Small intestine (tissue), 7 donors: ENCODE data around the gene FOXF2. TPM values are rescaled to one million over a fixed set of nuclear protein-coding genes. Genes with fewer than 3 reads are reported as not detected.
A peak's percentile ranks its signal among the peaks of the same experiment; 100 is the strongest.

Source experiments
- DNase-seq, 2 donors: peaks; one replicate each; pipeline versions ENCODE4 v3.0.0 to v3.0.0-alpha.2; 2013
- FAIRE-seq: peaks from 2 replicates; lab custom pipeline; 2012; peaks lifted over from hg19 to GRCh38; lab: Jason Lieb, UNC
- H3K27ac ChIP-seq, 3 donors: one replicate each; pipeline ENCODE4 v1.5.1; 2013; ENCODE audit warnings: low read length in 2 of 3, mild to moderate bottlenecking in 2 of 3, control low read depth in 1 of 3, inconsistent platforms in 1 of 3, low read depth in 1 of 3, moderate library complexity in 1 of 3
- H3K27me3 ChIP-seq, 3 donors: one replicate each; pipeline ENCODE4 v1.6.1; 2013; ENCODE audit warnings: low read length in 3 of 3, inconsistent platforms in 1 of 3; ENCODE audit not compliant: control insufficient read depth in 3 of 3, insufficient read depth in 3 of 3
- H3K36me3 ChIP-seq, 3 donors: one replicate each; pipeline ENCODE4 v1.6.1; 2013; ENCODE audit warnings: low read length in 3 of 3, inconsistent platforms in 1 of 3, low read depth in 1 of 3, mild to moderate bottlenecking in 1 of 3, moderate library complexity in 1 of 3; ENCODE audit not compliant: control insufficient read depth in 3 of 3, insufficient read depth in 2 of 3
- H3K4me1 ChIP-seq, 3 donors: one replicate each; pipeline ENCODE4 v1.6.1; 2013; ENCODE audit warnings: low read length in 2 of 3, inconsistent platforms in 1 of 3, low read depth in 1 of 3, mild to moderate bottlenecking in 1 of 3, moderate library complexity in 1 of 3; ENCODE audit not compliant: control insufficient read depth in 3 of 3, insufficient read depth in 2 of 3
- H3K4me3 ChIP-seq, 3 donors: one replicate each; pipeline ENCODE4 v1.5.1; 2013; ENCODE audit warnings: low read length in 3 of 3, control low read depth in 1 of 3, inconsistent platforms in 1 of 3, low read depth in 1 of 3, mild to moderate bottlenecking in 1 of 3, moderate library complexity in 1 of 3
- H3K9me3 ChIP-seq, 2 donors: one replicate each; pipeline ENCODE4 v1.6.1; 2013; ENCODE audit warnings: low read depth in 1 of 2, low read length in 1 of 2; ENCODE audit not compliant: control insufficient read depth in 2 of 2, insufficient read depth in 1 of 2
- WGBS, 3 donors: extraction: QIAGEN DNeasy Blood & Tissue Kit; methylation state at CpG; one replicate each; pipeline ENCODE4 v1.1.7; 2013; 5-methylcytosine and 5-hydroxymethylcytosine counted together
- polyA plus RNA-seq, 4 donors: library from polyadenylated mRNA; stranded (reverse) in 3 of 4; unstranded in 1 of 4; fragments of 200-250 nt in 3 of 4; fragments of 120-200 nt in 1 of 4; gene quantifications; one replicate each; pipeline versions ENCODE4 v1.2.1 to v1.2.3, GENCODE V29; 2013
- donor health status: healthy with polysubstance abuse.
- donor health status: control.
- donor health status: control.
- donor health status: Bipolar disorder and iron deficiency.
- donor health status: healthy.

Gene FOXF2
- polyA plus RNA-seq, 4 donors, result 0.45 to 23.3 (median 8.3) TPM

DNA sequence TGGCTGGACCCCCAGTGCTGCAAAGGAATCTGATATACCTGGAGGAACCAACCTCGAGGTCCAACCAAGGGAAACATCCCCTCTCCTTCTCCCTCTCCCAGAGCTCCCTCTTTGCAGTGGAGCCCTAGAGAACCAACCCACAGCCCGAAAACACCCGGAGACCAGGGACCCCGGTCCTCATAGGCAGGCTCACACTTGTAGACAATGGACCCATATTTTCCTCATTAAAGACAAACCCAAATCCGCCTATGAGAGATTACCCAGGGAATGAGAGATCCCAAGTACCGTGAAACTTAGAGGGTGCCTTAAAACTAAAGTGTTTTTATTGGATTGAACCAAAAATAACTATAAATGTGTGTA lies 9.6 kb upstream of the FOXF2 start:
- WGBS, 3 donors, result 10 to 29% (median 23%) methylated on average over 6 of the region's 6 CpGs
- FAIRE-seq, result no peak

DNA sequence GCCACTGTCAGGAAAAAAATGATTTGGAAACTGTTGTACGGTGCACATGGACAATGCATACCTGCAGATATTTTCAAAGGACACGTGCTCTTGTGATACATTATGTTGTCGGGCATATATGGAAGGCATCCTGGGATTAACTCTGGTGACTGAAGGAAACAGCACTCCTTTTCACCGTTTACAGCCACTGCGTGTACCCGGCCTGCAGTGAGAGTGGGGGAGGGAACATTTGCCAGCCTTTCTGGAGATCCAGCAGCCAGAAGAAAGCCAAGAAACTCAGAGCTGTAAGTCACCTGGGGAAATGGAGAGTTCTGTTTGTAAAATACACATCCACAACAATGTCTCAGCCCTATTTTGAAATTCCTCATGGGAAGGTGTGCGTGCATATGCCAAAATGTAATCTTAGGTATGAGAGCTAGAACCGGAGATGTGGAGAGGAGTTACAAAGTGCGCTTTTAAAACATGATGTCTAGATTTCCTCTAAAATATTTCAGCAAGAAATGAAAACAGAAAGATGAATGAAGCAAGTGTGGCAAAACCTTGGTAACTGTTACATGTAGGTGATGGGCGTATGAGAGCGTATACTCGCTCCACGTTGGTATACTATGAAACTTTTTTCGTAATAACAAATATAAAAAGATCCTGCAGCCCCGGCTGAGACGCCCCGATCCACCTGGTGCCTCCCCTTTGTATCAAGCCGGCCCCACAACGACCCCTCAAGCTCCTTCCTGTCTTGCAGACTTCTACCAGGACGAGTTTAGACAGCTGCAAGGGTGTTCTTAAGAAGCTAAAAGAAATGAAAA lies 8.6 kb upstream of the FOXF2 start:
- Histone ChIP-seq H3K4me3 (no peak overlapping the region), H3K27ac (no peak overlapping the region), H3K27me3 (peaks cover 25 to 93% (median 52%) of the 10 kb centered on the region in 3 donors), H3K36me3 (no peaks in the 10 kb centered on the region), H3K9me3 (no peaks in the 10 kb centered on the region), H3K4me1 (peaks cover 0 to 11% (median 2%) of the 10 kb centered on the region in 3 donors)
- WGBS, 3 donors, result 9 to 27% (median 16%) methylated on average over 20 of the region's 20 CpGs
- FAIRE-seq (no peak), DNase-seq (peak in 1 of 2 donors; percentile 18)

More for the DNA sequence above, 9.6 kb upstream of the FOXF2 start:
- Histone ChIP-seq H3K27ac (no peak overlapping the region), H3K4me3 (no peak overlapping the region), H3K27me3 (peaks cover 18 to 89% (median 43%) of the 10 kb centered on the region in 3 donors), H3K4me1 (peaks cover 0 to 11% (median 2%) of the 10 kb centered on the region in 3 donors), H3K9me3 (no peaks in the 10 kb centered on the region), H3K36me3 (no peaks in the 10 kb centered on the region)
- peak in 1 of 2 donors; percentile 13 for DNase-seq

DNA sequence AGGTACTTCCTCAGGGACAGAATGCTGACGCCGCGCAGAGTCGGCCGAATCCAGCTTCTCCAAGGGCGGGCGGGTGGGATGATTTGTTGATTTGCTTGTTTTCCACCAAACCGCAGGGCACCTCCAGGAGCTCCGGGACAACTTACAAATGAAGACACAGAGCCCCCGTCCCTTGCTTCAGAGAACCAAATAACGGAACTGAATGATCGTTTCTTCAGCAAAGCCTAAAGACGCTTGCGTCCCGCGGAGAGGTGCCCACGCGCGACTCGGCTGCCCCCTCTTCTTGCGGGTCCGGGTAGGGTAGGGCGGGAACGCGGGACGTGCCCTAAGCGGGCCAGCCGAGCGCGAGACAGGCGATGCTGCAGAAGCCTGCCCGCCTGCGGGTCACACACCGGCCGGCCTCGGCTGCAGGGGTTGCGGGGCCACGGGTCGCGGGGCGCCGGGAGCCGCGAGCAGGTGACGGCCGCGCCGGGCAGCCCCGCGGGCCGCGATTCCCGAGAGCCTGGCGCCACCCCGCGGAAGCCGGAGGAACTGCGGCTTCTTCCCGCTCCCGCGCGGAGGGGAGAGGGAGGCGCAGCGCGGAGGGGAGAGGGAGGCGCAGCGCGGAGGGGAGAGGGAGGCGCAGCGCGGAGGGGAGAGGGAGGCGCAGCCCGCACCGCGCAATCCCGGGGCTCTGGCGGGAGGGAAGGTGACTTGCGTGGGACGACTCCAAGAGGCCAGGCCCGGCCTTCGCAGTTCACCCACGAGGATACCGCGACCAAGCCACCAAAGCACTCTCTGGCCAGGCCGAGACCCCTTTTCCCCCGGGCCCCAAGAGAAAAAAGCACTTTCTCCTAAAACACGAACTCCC lies 7.7 kb upstream of the FOXF2 start:
- FAIRE-seq, result no peak
- Histone ChIP-seq H3K9me3 (no peaks in the 10 kb centered on the region), H3K27ac (peak overlapping the region in 2 of 3 donors; percentile 80 to 86), H3K4me1 (peaks cover 0 to 11% (median 2%) of the 10 kb centered on the region in 3 donors), H3K36me3 (no peaks in the 10 kb centered on the region), H3K4me3 (peak overlapping the region in 2 of 3 donors; percentile 23 to 24), H3K27me3 (peaks cover 25 to 98% (median 54%) of the 10 kb centered on the region in 3 donors)
- WGBS, 3 donors, result 1% methylated on average over 50 to 87 of the region's 87 CpGs
- DNase-seq, result peak; percentile 16 to 70

GRCh38 chr6:1382331-1382882 lies 7.0 kb upstream of the FOXF2 start:
- Histone ChIP-seq H3K4me3 (peak overlapping the region in 1 of 3 donors; percentile 10), H3K36me3 (no peaks in the 10 kb centered on the region), H3K27me3 (peaks cover 25 to 98% (median 51%) of the 10 kb centered on the region in 3 donors), H3K9me3 (no peaks in the 10 kb centered on the region), H3K4me1 (peaks cover 0 to 11% (median 2%) of the 10 kb centered on the region in 3 donors), H3K27ac (peak overlapping the region; percentile 8 to 86 (median 80))
- DNase-seq, result peak in 1 of 2 donors; percentile 47
- no peak for FAIRE-seq
- 2 to 6% (median 4%) methylated on average over 35 of the region's 35 CpGs for WGBS, 3 donors

GRCh38 chr6:1382883-1383728 lies 6.3 kb upstream of the FOXF2 start:
- DNase-seq (peak in 1 of 2 donors; percentile 32), FAIRE-seq (no peak)
- no peaks in the 10 kb centered on the region for H3K9me3 ChIP-seq
- 3 to 7% (median 6%) methylated on average over 37 to 57 of the region's 57 CpGs for WGBS, 3 donors
- peak overlapping the region; percentile 8 to 86 (median 80) for H3K27ac ChIP-seq
- no peaks in the 10 kb centered on the region for H3K36me3 ChIP-seq
- peak overlapping the region in 1 of 3 donors; percentile 2 for H3K4me3 ChIP-seq
- peaks cover 0 to 11% (median 2%) of the 10 kb centered on the region in 3 donors for H3K4me1 ChIP-seq
- peaks cover 25 to 97% (median 47%) of the 10 kb centered on the region in 3 donors for H3K27me3 ChIP-seq

DNA sequence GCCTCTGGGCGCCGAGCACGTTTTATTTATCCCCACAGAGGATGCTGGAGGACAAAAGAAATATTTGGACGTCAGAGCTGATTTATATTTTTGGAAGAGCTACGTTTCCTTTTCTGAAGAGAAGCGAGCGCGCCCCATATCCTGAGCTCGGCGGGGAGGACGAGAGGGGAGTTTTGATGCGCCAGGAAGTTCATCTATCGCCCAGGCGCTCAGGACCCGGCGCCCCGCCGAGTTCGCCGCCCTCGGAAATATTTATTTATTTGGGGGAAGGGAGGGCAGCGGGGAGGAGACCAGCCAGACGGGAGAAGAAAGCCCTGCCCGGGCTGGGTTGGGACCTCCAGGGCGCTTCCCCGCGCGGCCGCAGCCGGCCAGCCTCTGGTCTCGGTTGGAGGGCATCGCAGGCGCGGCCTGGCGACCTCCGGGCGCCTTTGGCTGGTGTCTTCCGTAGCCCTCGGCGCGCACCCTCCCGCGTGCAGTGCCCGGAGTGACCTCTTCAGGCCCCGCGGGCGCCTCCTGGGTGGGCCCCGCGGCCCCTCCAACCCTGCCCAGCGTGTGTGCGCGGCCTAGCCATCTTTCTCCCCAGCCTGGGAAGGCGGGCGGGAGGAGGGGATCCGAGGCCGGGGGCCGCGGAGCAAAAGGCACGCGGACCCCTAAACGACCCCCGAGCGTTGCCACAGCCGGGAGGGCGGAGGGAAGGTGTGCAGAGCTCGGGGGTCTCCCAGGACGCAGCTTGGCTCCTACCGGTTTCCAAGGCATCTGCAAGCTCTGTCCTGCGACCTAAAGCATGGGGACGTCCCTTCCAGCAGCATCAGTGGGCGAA lies 5.4 kb upstream of the FOXF2 start:
- FAIRE-seq, result no peak
- WGBS, 3 donors, result 3 to 8% (median 6%) methylated on average over 59 to 71 of the region's 71 CpGs

DNA sequence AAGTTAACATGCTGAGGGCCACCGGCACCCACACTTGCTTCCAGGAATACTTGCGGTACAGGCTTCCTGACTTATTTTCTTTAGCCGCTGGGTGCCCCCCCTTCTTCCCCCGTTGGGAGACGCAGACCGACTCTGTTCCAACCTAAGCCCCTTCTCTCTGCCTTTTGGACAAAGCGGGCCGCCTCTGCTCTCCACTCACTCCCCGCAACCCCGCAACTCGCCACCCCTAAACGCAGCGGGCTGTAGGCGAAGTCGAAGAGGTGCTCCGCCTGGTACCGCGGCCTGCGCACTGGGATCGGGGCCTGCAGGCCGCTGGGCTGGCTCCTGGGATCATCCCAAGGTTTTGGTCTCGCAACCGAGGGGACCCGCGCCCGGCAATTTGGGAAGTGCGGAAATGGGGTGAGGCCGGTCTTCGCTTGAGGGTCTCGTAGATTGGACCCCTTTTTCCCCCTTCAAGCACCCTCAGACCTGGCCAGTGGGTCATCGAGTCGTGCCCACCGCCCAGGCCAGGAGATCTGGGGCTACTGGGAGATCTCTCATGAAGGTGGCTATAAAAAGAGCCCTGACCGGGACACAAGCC lies 4.7 kb upstream of the FOXF2 start:
- WGBS, 3 donors, result 10 to 23% (median 22%) methylated on average over 34 of the region's 34 CpGs
- peak in 1 of 2 donors; percentile 18 for DNase-seq
- no peaks in the 10 kb centered on the region for H3K36me3 ChIP-seq
- H3K9me3 ChIP-seq, result no peaks in the 10 kb centered on the region
- H3K27ac ChIP-seq, result peak overlapping the region in 2 of 3 donors; percentile 80 to 85
- peaks cover 24 to 93% (median 44%) of the 10 kb centered on the region in 3 donors for H3K27me3 ChIP-seq
- FAIRE-seq, result no peak
- peak overlapping the region in 1 of 3 donors; percentile 13 for H3K4me3 ChIP-seq
- H3K4me1 ChIP-seq, result peaks cover 0 to 7% (median 0%) of the 10 kb centered on the region in 3 donors

More for the DNA sequence above, 5.4 kb upstream of the FOXF2 start:
- Histone ChIP-seq H3K4me1 (peaks cover 0 to 7% (median under 1%) of the 10 kb centered on the region in 3 donors), H3K4me3 (peak overlapping the region in 1 of 3 donors; percentile 13), H3K27me3 (peaks cover 25 to 97% (median 49%) of the 10 kb centered on the region in 3 donors), H3K9me3 (no peaks in the 10 kb centered on the region), H3K36me3 (no peaks in the 10 kb centered on the region), H3K27ac (peak overlapping the region in 2 of 3 donors; percentile 80 to 86)
- peak in 1 of 2 donors; percentile 28 for DNase-seq
